ENCODE results near the gene SMIM13. TPM values are rescaled to one million over a fixed set of nuclear protein-coding genes. Genes with fewer than 3 reads are reported as not detected.

Gene SMIM13
- polyA plus RNA-seq, 1 donor (not counting 4 experiments of a cell fraction or from before 2014, with no cell fraction given) = 7.7 TPM

DNA sequence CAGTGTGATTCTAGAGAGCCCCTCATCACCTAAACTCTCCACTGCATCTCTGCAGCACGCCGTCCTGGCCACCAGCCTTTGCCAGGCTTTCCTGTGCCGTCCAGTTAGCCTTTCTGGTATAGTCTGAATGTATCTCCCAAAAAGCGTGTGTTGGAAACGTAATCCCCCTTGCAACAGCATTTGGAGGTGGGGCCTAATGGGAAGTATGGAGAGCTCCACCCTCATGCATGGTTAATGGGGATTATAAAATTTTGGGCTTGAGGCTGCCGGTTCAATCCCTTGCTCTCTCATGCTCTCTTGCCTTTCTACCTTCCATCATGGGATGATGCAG is 85.4 kb downstream of the SMIM13 start:
- H3K27ac ChIP-seq (ENCODE audit: control insufficient read depth, insufficient read depth, low read length) = no peak overlapping the region
- H3K79me2 ChIP-seq (ENCODE audit: control insufficient read depth, insufficient read depth, low read length) = no peaks in the 10 kb centered on the region
- no peak overlapping the region for H3K4me3 ChIP-seq (ENCODE audit: control insufficient read depth in 2 of 3, extremely low read depth in 1 of 3, insufficient read depth in 2 of 3, low read depth in 1 of 3, low read length in 3 of 3)
- DNase-seq (ENCODE audit: low read depth, low spot score) (no peak), FAIRE-seq (no peak)
- H3K9ac ChIP-seq (ENCODE audit: control insufficient read depth, extremely low read depth, insufficient read depth, low read length) = no peak overlapping the region
- H3K4me1 ChIP-seq (ENCODE audit: control insufficient read depth, extremely low read depth, insufficient read depth, low read length) = no peaks in the 10 kb centered on the region
- H4K20me1 ChIP-seq (ENCODE audit: control insufficient read depth, extremely low read depth, insufficient read depth, low read length) = no peaks in the 10 kb centered on the region
- H2AFZ ChIP-seq (ENCODE audit: control insufficient read depth, low read length) = no peak overlapping the region
- H3K9me3 ChIP-seq (ENCODE audit: control insufficient read depth, low read depth, low read length) = no peaks in the 10 kb centered on the region
- no peaks in the 10 kb centered on the region for H3K27me3 ChIP-seq (ENCODE audit: control insufficient read depth, extremely low read depth, insufficient read depth, low read length)
- dilution Hi-C loops (cut with MboI; ENCODE audit: extremely low pct_ligation_motif_present, low sequenced_read_pairs) = no loop called here
- TF ChIP-seq, protein P1, sequence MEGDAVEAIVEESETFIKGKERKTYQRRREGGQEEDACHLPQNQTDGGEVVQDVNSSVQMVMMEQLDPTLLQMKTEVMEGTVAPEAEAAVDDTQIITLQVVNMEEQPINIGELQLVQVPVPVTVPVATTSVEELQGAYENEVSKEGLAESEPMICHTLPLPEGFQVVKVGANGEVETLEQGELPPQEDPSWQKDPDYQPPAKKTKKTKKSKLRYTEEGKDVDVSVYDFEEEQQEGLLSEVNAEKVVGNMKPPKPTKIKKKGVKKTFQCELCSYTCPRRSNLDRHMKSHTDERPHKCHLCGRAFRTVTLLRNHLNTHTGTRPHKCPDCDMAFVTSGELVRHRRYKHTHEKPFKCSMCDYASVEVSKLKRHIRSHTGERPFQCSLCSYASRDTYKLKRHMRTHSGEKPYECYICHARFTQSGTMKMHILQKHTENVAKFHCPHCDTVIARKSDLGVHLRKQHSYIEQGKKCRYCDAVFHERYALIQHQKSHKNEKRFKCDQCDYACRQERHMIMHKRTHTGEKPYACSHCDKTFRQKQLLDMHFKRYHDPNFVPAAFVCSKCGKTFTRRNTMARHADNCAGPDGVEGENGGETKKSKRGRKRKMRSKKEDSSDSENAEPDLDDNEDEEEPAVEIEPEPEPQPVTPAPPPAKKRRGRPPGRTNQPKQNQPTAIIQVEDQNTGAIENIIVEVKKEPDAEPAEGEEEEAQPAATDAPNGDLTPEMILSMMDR (optimal IDR thresholded peaks at IDR 0.05 in 1 of 3, IDR thresholded peaks at IDR 0.05 in 1 of 3, conservative IDR thresholded peaks at IDR 0.05 in 1 of 3; ENCODE audit: extremely low read depth in 1 of 3, insufficient read depth in 2 of 3, low read length in 3 of 3) = no peak
- no peak for TF ChIP-seq EZH2 (IDR thresholded peaks at IDR 0.05; ENCODE audit: low read length)
- no peaks in the 10 kb centered on the region for H3K9me1 ChIP-seq (ENCODE audit: control insufficient read depth, extremely low read depth, insufficient read depth, low read length)
- no peak overlapping the region for H3K4me2 ChIP-seq (ENCODE audit: control insufficient read depth, extremely low read depth, insufficient read depth, low read depth, low read length)
- H3K36me3 ChIP-seq (ENCODE audit: control insufficient read depth in 2 of 2, extremely low read depth in 1 of 2, insufficient read depth in 2 of 2, low read length in 2 of 2) = no peaks in the 10 kb centered on the region

DNA sequence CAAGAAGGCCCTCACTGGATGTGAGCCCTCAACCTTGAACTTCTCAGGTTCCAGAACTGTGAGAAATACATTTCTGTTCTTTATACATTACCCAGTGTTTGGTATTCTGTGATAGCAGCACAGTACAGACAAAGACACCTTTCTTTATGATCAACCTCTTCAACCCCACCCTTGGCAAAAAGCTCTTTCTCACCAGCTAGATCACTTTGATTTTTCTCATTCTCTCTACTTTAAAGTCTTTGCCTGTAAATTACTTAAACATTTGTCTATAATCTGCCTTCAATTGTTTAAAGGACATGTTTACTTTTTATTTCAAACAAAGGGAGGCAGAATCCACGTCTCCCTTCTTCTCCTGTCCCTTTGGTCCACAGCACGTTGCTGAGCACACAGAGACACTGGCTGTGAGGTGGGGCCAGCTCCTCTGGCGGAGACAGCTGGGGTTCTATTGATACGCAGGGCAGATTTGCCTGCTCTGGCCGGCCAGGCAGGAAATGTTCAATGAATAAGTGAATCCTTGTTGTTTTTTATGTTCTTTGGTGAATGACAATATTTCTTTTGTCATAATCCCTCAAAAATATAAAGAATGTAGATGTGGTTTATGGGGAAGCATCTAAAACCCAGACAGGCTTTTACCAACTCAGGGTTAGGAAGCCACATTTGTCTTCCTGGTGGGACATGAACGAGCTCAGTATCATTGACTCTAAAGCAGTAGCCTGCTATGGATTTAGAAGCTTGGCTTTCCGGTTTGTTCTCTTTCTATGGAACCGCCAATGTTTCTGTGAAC is 86.0 kb downstream of the SMIM13 start:
- TF ChIP-seq EZH2 (IDR thresholded peaks at IDR 0.05; ENCODE audit: low read length) = no peak
- TF ChIP-seq, protein P1 (optimal IDR thresholded peaks at IDR 0.05 in 1 of 3, IDR thresholded peaks at IDR 0.05 in 1 of 3, conservative IDR thresholded peaks at IDR 0.05 in 1 of 3; ENCODE audit: extremely low read depth in 1 of 3, insufficient read depth in 2 of 3, low read length in 3 of 3) = no peak
- Histone ChIP-seq H4K20me1 (ENCODE audit: control insufficient read depth, extremely low read depth, insufficient read depth, low read length) (no peaks in the 10 kb centered on the region), H3K36me3 (ENCODE audit: control insufficient read depth in 2 of 2, extremely low read depth in 1 of 2, insufficient read depth in 2 of 2, low read length in 2 of 2) (no peaks in the 10 kb centered on the region), H3K9me1 (ENCODE audit: control insufficient read depth, extremely low read depth, insufficient read depth, low read length) (no peaks in the 10 kb centered on the region), H2AFZ (ENCODE audit: control insufficient read depth, low read length) (no peak overlapping the region), H3K27ac (ENCODE audit: control insufficient read depth, insufficient read depth, low read length) (no peak overlapping the region), H3K4me1 (ENCODE audit: control insufficient read depth, extremely low read depth, insufficient read depth, low read length) (no peaks in the 10 kb centered on the region), H3K27me3 (ENCODE audit: control insufficient read depth, extremely low read depth, insufficient read depth, low read length) (no peaks in the 10 kb centered on the region), H3K79me2 (ENCODE audit: control insufficient read depth, insufficient read depth, low read length) (no peaks in the 10 kb centered on the region), H3K4me2 (ENCODE audit: control insufficient read depth, extremely low read depth, insufficient read depth, low read depth, low read length) (no peak overlapping the region), H3K4me3 (ENCODE audit: control insufficient read depth in 2 of 3, extremely low read depth in 1 of 3, insufficient read depth in 2 of 3, low read depth in 1 of 3, low read length in 3 of 3) (no peak overlapping the region), H3K9me3 (ENCODE audit: control insufficient read depth, low read depth, low read length) (no peaks in the 10 kb centered on the region), H3K9ac (ENCODE audit: control insufficient read depth, extremely low read depth, insufficient read depth, low read length) (no peak overlapping the region)
- dilution Hi-C loops (cut with MboI; ENCODE audit: extremely low pct_ligation_motif_present, low sequenced_read_pairs) = no loop called here
- FAIRE-seq = no peak
- no peak for DNase-seq (ENCODE audit: low read depth, low spot score)

Data from keratinocyte (primary cell).